GM10266 (cell line): Measurements from ENCODE around the gene PKM.
"Not testable (repeated sequence)": the region's sequence is repeated elsewhere in the genome, so short reads cannot be mapped to it uniquely, and the experiment has no call there.

Experiments
- DNase-seq: peaks from one replicate; pipeline ENCODE4 v3.0.0; 2012; ENCODE audit errors: extremely low spot score
- CTCF ChIP-seq: IDR thresholded peaks from 2 replicates; pipeline ENCODE4 v1.5.1; 2012; ENCODE audit warnings: mild to moderate bottlenecking, low read depth; ENCODE audit not compliant: control insufficient read depth, insufficient read depth; ENCODE audit errors: missing control alignments

Gene PKM

GRCh38 chr15:72231066-72231832 lies at the start of gene PKM:
PKM (minus strand) TSS chr15:72231190; CDS start chr15:72219097, 12,093 bp downstream.
- peak; percentile 93 for DNase-seq
- no peak for TF ChIP-seq CTCF

GRCh38 chr15:72280751-72281150 lies 49.8 kb upstream of the PKM start:
- no peak for TF ChIP-seq CTCF
- no peak for DNase-seq

GRCh38 chr15:72278737-72279136 lies 47.7 kb upstream of the PKM start:
- no peak for TF ChIP-seq CTCF
- DNase-seq: no peak

GRCh38 chr15:72276326-72276700 lies 45.3 kb upstream of the PKM start:
- no peak for DNase-seq
- no peak for TF ChIP-seq CTCF

GRCh38 chr15:72275635-72276325 lies 44.8 kb upstream of the PKM start:
- not testable (repeated sequence) for DNase-seq

- no peak for DNase-seq
- TF ChIP-seq CTCF: no peak
Measured at GRCh38 chr15:72272997-72273352, 42.0 kb upstream of the PKM start.

- DNase-seq: peak; percentile 98
- peak; percentile 82 for TF ChIP-seq CTCF
Measured at GRCh38 chr15:72272213-72272996, 41.4 kb upstream of the PKM start, which contains the start of gene PARP6. PARP6 (minus strand) TSS chr15:72272554; CDS start chr15:72267477, 5,077 bp downstream.
